B cell (primary cell): Measurements from ENCODE around the gene ASMT. TPM values are rescaled to one million over a fixed set of nuclear protein-coding genes. Genes with fewer than 3 reads are reported as not detected.

ENCODE experiments used
- ATAC-seq: fragments of 200-7000 bp; cut with Tn5 transposase; one replicate; pipeline ENCODE4 v1.10.0; 2021; ENCODE audit warnings: low read depth, mild to moderate bottlenecking, moderate number of reproducible peaks, moderate library complexity
- CTCF ChIA-PET: fragments of 350-600 bp; sonication (Branson Sonifier 250); formaldehyde crosslinking; loops from one replicate; lab custom pipeline; 2021; ENCODE audit warnings: antibody characterized with exemption, inconsistent platforms; lab: Charles Lee
- POLR2A ChIA-PET: fragments of 350-600 bp; sonication (Branson Sonifier 250); formaldehyde crosslinking; loops from one replicate; lab custom pipeline; 2021; ENCODE audit warnings: antibody characterized with exemption; lab: Charles Lee
- DNase-seq: peaks from one replicate; pipeline ENCODE4 v3.0.0; 2013
- H2AFZ ChIP-seq: 2 replicates; pipeline ENCODE4 v1.6.1; 2012; ENCODE audit warnings: mild to moderate bottlenecking, low read depth, low read length; ENCODE audit not compliant: insufficient read depth, poor library complexity, severe bottlenecking
- H3K27ac ChIP-seq, 2 donors: 1 replicate in 1 of 2; 2 replicates in 1 of 2; pipeline ENCODE4 v1.5.1; 2012 to 2013; ENCODE audit warnings: low read length in 2 of 2, mild to moderate bottlenecking in 2 of 2, moderate library complexity in 1 of 2
- H3K27me3 ChIP-seq, 4 experiments: fragments of 200-600 bp in 1 of 4; sonication (generic) in 1 of 4; replicated peaks in 1 of 4; 1 replicate in 2 of 4; 2 replicates in 2 of 4; pipeline versions ENCODE4 v1.6.1 to v1.7.0; 2013 to 2016; ENCODE audit warnings: low read length in 3 of 4, mild to moderate bottlenecking in 2 of 4, mixed read lengths in 1 of 4, moderate library complexity in 1 of 4; ENCODE audit not compliant: insufficient read depth in 4 of 4, control insufficient read depth in 3 of 4; ENCODE audit errors: control extremely low read depth in 1 of 4
- H3K36me3 ChIP-seq, 2 experiments: replicated peaks in 1 of 2; 1 replicate in 1 of 2; 2 replicates in 1 of 2; pipeline versions ENCODE4 v1.6.1 to v1.7.1; 2013; ENCODE audit warnings: low read length in 1 of 2; ENCODE audit not compliant: insufficient read depth in 2 of 2, control insufficient read depth in 1 of 2; ENCODE audit errors: control extremely low read depth in 1 of 2, extremely low read depth in 1 of 2
- H3K4me1 ChIP-seq, 2 donors: fragments of 200-600 bp in 1 of 2; sonication (generic) in 1 of 2; 1 replicate in 1 of 2; 2 replicates in 1 of 2; pipeline versions ENCODE4 v1.5.1 to v1.6.1; 2013 to 2017; ENCODE audit warnings: low read length in 2 of 2; ENCODE audit not compliant: control insufficient read depth in 2 of 2, insufficient read depth in 2 of 2
- H3K4me2 ChIP-seq: replicated peaks from 2 replicates; pipeline ENCODE3; 2012; ENCODE audit warnings: mild to moderate bottlenecking, low read depth, low read length; ENCODE audit not compliant: poor library complexity, severe bottlenecking
- H3K4me3 ChIP-seq, 5 experiments: fragments of 200-600 bp in 1 of 5; sonication (generic) in 1 of 5; 1 replicate in 3 of 5; 2 replicates in 2 of 5; pipeline versions ENCODE4 v1.5.1 to v1.7.0; 2011 to 2016; ENCODE audit warnings: low read length in 4 of 5, mild to moderate bottlenecking in 4 of 5, low read depth in 2 of 5, control low read depth in 1 of 5, moderate library complexity in 1 of 5; ENCODE audit not compliant: insufficient read depth in 1 of 5; ENCODE audit errors: control extremely low read depth in 1 of 5, extremely low read depth in 1 of 5
- H3K79me2 ChIP-seq: fragments of 200-600 bp; sonication (generic); one replicate; pipeline ENCODE4 v1.6.0; 2016; ENCODE audit warnings: low read length; ENCODE audit not compliant: control insufficient read depth, insufficient read depth
- H3K9ac ChIP-seq: fragments of 200-600 bp; sonication (generic); 2 replicates; pipeline ENCODE4 v1.6.1; 2017; ENCODE audit warnings: mild to moderate bottlenecking, low read length, moderate library complexity
- H3K9me3 ChIP-seq, 3 donors: one replicate each; pipeline versions ENCODE4 v1.6.1 to v1.7.1; 2013; ENCODE audit warnings: low read length in 2 of 3; ENCODE audit not compliant: control insufficient read depth in 2 of 3, insufficient read depth in 1 of 3; ENCODE audit errors: control extremely low read depth in 1 of 3
- H4K20me1 ChIP-seq: 2 replicates; pipeline ENCODE4 v1.6.0; 2012; ENCODE audit warnings: mild to moderate bottlenecking, low read length; ENCODE audit not compliant: insufficient read depth, control insufficient read depth, poor library complexity, severe bottlenecking
- H3K27ac Mint-ChIP-seq: one replicate; pipeline ENCODE4 v1.8.0; 2021; ENCODE audit warnings: mixed read lengths
- H3K27me3 Mint-ChIP-seq: one replicate; pipeline ENCODE4 v1.8.0; 2021; ENCODE audit warnings: mixed read lengths
- H3K4me1 Mint-ChIP-seq: one replicate; pipeline ENCODE4 v1.8.0; 2021; ENCODE audit warnings: mixed read lengths
- H3K4me3 Mint-ChIP-seq: one replicate; pipeline ENCODE4 v1.8.0; 2021; ENCODE audit warnings: mixed read lengths
- H3K9me3 Mint-ChIP-seq: one replicate; pipeline ENCODE4 v1.8.0; 2022; ENCODE audit warnings: mixed read lengths; ENCODE audit not compliant: insufficient read depth
- EZH2 ChIP-seq: IDR thresholded peaks from 2 replicates; pipeline ENCODE4 v1.6.1; 2012; ENCODE audit warnings: borderline replicate concordance, low read depth, mild to moderate bottlenecking, moderate library complexity, low read length; ENCODE audit not compliant: insufficient read depth, poor library complexity, severe bottlenecking
- WGBS: methylation state at CpG from one replicate; pipeline ENCODE4 v1.1.5; 2013; ENCODE audit warnings: missing lambda C conversion rate; ENCODE audit not compliant: insufficient coverage; 5-methylcytosine and 5-hydroxymethylcytosine counted together
- intact Hi-C: fragments of 100-400 bp; cut with micrococcal nuclease; formaldehyde crosslinking; loops from one replicate; pipeline ENCODE4 v1.10.0; 2022
- polyA plus RNA-seq: library from polyadenylated mRNA; depleted of rRNA; stranded (reverse); fragments of >200 nt; gene quantifications from 2 replicates; pipeline ENCODE4 v1.2.3, GENCODE V29; 2012
- total RNA-seq, 2 donors: library from RNA; stranded (reverse); fragments of 120-200 nt in 1 of 2; gene quantifications; 1 replicate in 1 of 2; 2 replicates in 1 of 2; pipeline versions ENCODE4 v1.2.3 to v1.2.4, GENCODE V29; 2013 to 2022
- TF ChIP-seq, protein P1 (sequence below): fragments of 200-600 bp; IDR thresholded peaks from one replicate; pipeline ENCODE4 v1.8.0; 2022; ENCODE audit warnings: antibody characterized with exemption, mild to moderate bottlenecking

Gene ASMT
- total and polyA plus RNA-seq, 2 donors (not counting 1 experiment from before 2014, with no cell fraction given) = 0.63 TPM; not detected in 1

DNA sequence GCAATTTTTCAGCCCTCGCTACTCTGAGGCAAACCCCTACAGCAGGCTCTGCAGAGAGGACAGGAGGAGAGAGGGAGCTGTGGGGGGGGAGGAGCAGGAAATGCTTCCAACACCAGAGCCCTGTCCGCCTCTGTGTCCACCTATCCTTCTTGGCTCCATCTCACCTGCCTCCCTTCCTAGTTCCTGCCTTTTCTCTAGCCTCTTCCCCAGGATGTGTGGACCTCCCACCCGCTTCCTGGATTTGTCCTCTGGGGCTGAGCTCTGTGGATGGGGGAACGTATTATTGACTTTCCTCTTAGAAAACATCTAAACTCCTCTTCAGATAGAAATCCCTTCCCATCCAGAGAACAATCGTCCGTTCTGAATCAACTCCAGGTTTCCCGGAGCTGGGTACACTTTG lies 14.4 kb downstream of the ASMT start:
- Mint-ChIP-seq H3K27me3 (no peaks in the 10 kb centered on the region), H3K9me3 (no peaks in the 10 kb centered on the region), H3K27ac (no peak overlapping the region), H3K4me3 (no peak overlapping the region), H3K4me1 (no peaks in the 10 kb centered on the region)
- TF ChIP-seq EZH2 = no peak
- TF ChIP-seq, protein P1, sequence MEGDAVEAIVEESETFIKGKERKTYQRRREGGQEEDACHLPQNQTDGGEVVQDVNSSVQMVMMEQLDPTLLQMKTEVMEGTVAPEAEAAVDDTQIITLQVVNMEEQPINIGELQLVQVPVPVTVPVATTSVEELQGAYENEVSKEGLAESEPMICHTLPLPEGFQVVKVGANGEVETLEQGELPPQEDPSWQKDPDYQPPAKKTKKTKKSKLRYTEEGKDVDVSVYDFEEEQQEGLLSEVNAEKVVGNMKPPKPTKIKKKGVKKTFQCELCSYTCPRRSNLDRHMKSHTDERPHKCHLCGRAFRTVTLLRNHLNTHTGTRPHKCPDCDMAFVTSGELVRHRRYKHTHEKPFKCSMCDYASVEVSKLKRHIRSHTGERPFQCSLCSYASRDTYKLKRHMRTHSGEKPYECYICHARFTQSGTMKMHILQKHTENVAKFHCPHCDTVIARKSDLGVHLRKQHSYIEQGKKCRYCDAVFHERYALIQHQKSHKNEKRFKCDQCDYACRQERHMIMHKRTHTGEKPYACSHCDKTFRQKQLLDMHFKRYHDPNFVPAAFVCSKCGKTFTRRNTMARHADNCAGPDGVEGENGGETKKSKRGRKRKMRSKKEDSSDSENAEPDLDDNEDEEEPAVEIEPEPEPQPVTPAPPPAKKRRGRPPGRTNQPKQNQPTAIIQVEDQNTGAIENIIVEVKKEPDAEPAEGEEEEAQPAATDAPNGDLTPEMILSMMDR = no peak
- DNase-seq (no peak), ATAC-seq (no peak)
- CTCF ChIA-PET = no interaction called here
- peaks cover 0 to under 1% (median 0%) of the 10 kb centered on the region in 4 experiments for H3K27me3 ChIP-seq
- H3K79me2 ChIP-seq = no peaks in the 10 kb centered on the region
- intact Hi-C loops = no loop called here
- no peaks in the 10 kb centered on the region for H4K20me1 ChIP-seq
- no peak overlapping the region for H2AFZ ChIP-seq
- H3K27ac ChIP-seq = no peak overlapping the region
- H3K4me2 ChIP-seq = no peak overlapping the region
- 100% methylated on average over 3 of the region's 7 CpGs for WGBS
- H3K9ac ChIP-seq = no peak overlapping the region
- H3K9me3 ChIP-seq = no peaks in the 10 kb centered on the region
- POLR2A ChIA-PET = no interaction called here
- H3K4me3 ChIP-seq = no peak overlapping the region
- no peaks in the 10 kb centered on the region for H3K36me3 ChIP-seq
- no peaks in the 10 kb centered on the region for H3K4me1 ChIP-seq

DNA sequence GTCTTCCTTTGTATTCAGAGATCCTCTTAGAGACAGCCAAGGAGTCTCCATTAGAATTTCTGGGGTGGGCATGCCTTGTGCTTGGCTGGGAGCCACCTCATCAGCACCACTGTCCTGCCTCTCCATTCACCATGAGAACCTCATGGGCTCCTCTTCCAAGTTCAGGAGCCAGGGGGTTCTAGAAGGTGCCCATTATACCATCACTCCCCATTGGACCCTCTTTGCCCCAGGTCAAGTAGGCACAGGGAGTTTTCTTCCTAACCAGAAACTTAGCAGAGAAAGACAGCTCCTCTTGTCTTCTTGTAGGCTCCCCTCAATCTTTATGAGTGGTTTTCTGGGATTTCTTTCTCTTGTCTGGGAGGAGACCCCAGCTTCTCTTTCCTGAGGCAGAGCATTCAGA lies 31.1 kb downstream of the ASMT start:
- Histone ChIP-seq H3K27me3 (peaks cover 0 to 16% (median 2%) of the 10 kb centered on the region in 4 experiments), H3K79me2 (no peaks in the 10 kb centered on the region), H3K4me1 (no peaks in the 10 kb centered on the region), H3K4me2 (no peak overlapping the region), H3K9ac (no peak overlapping the region), H3K36me3 (no peaks in the 10 kb centered on the region), H2AFZ (no peak overlapping the region), H3K4me3 (no peak overlapping the region), H4K20me1 (no peaks in the 10 kb centered on the region), H3K27ac (no peak overlapping the region), H3K9me3 (peaks cover 0 to 16% (median 9%) of the 10 kb centered on the region in 3 donors)
- Mint-ChIP-seq H3K27me3 (peaks cover 12% of the 10 kb centered on the region), H3K4me1 (peaks cover 3% of the 10 kb centered on the region), H3K9me3 (no peaks in the 10 kb centered on the region), H3K27ac (no peak overlapping the region), H3K4me3 (no peak overlapping the region)
- ChIA-PET POLR2A (no interaction called here), CTCF (no interaction called here)
- DNase-seq = no peak
- TF ChIP-seq, protein P1 = no peak
- TF ChIP-seq EZH2 = no peak
- intact Hi-C loops = loop anchor here (5.0 kb wide), 2 partner anchors 39 to 961 kb away; no protein-coding TSS in a partner anchor
- no peak for ATAC-seq
